A549 (cell line): ENCODE data around the gene TEDDM1. TPM values are rescaled to one million over a fixed set of nuclear protein-coding genes. Genes with fewer than 3 reads are reported as not detected.
"Not testable (repeated sequence)": the region's sequence is repeated elsewhere in the genome, so short reads cannot be mapped to it uniquely, and the experiment has no call there.

Source experiments
- ATAC-seq, 2 experiments: fragments of 200-7000 bp in 1 of 2; fragments of >200 bp in 1 of 2; cut with Nextera tagmentation in 1 of 2; cut with Tn5 transposase in 1 of 2; 3 replicates each; pipeline versions ENCODE4 v1.8.0 to v1.9.1; 2018 to 2020; ENCODE audit warnings: mild to moderate bottlenecking in 1 of 2, moderate library complexity in 1 of 2
- CTCF ChIA-PET: fragments of 300-600 bp; sonication (Branson Sonifier 250); formaldehyde crosslinking; extraction: SDS; loops from one replicate; lab custom pipeline; 2021; ENCODE audit warnings: antibody characterized with exemption, inconsistent platforms; lab: Yijun Ruan, JAX
- POLR2A ChIA-PET: fragments of 350-600 bp; formaldehyde crosslinking; extraction: SDS; loops from one replicate; lab custom pipeline; 2021; ENCODE audit warnings: antibody characterized with exemption, inconsistent platforms; lab: Yijun Ruan, JAX
- DNase-seq, 2 experiments: peaks; one replicate each; pipeline versions ENCODE4 v3.0.0 to v3.0.0-alpha.2; 2011 to 2016; ENCODE audit warnings: low read depth in 1 of 2, low spot score in 1 of 2
- FAIRE-seq: peaks from 2 replicates; lab custom pipeline; 2011; peaks lifted over from hg19 to GRCh38; lab: Jason Lieb, UNC
- H3K27ac ChIP-seq, 2 experiments: fragments of >200 bp; sonication (Bioruptor Twin); formaldehyde crosslinking; 3 replicates each; pipeline ENCODE4 v1.5.1; 2016 to 2017
- H3K4me1 ChIP-seq: fragments of >200 bp; sonication (Bioruptor Twin); formaldehyde crosslinking; 3 replicates; pipeline ENCODE4 v1.6.1; 2016
- H3K4me2 ChIP-seq: fragments of >200 bp; sonication (Bioruptor Twin); formaldehyde crosslinking; 3 replicates; pipeline ENCODE4 v1.6.1; 2016
- H3K4me3 ChIP-seq: fragments of >200 bp; sonication (Bioruptor Twin); formaldehyde crosslinking; 3 replicates; pipeline ENCODE4 v1.5.1; 2016
- H3K9me3 ChIP-seq: fragments of >200 bp; sonication (Bioruptor Twin); formaldehyde crosslinking; 3 replicates; pipeline ENCODE4 v1.6.1; 2016
- ATOH8 ChIP-seq: fragments of 250-450 bp; sonication (Bioruptor Pico); IDR thresholded peaks from 2 replicates; pipeline ENCODE4 v1.5.0; 2020; ENCODE audit warnings: low read depth, mild to moderate bottlenecking, moderate library complexity
- BCL3 ChIP-seq: fragments of >200 bp; sonication (Bioruptor Twin); formaldehyde crosslinking; IDR thresholded peaks from 3 replicates; pipeline ENCODE4 v1.6.1; 2016
- BHLHE40 ChIP-seq: IDR thresholded peaks from 2 replicates; pipeline ENCODE4 v1.6.1; 2012; ENCODE audit warnings: low read depth, low read length, inconsistent platforms
- CEBPB ChIP-seq, 2 experiments: fragments of >200 bp in 1 of 2; sonication (Bioruptor Twin) in 1 of 2; formaldehyde crosslinking in 1 of 2; IDR thresholded peaks; 2 replicates each; pipeline ENCODE4 v1.6.1; 2012 to 2016
- CTCF ChIP-seq: fragments of >200 bp; sonication (Bioruptor Twin); formaldehyde crosslinking; IDR thresholded peaks from 3 replicates; pipeline ENCODE4 v1.5.1; 2016
- EHF ChIP-seq: fragments of 250-450 bp; sonication (Bioruptor Pico); IDR thresholded peaks from 2 replicates; pipeline ENCODE4 v1.5.0; 2020; ENCODE audit warnings: mild to moderate bottlenecking
- ELK1 ChIP-seq: fragments of 150-350 bp; IDR thresholded peaks from 2 replicates; pipeline ENCODE4 v1.6.1; 2014; ENCODE audit warnings: low read depth, mild to moderate bottlenecking, low read length
- FOSB ChIP-seq: fragments of 250-450 bp; sonication (Bioruptor Pico); IDR thresholded peaks from 2 replicates; pipeline ENCODE4 v1.5.0; 2020; ENCODE audit warnings: mild to moderate bottlenecking, moderate library complexity
- FOXS1 ChIP-seq: fragments of 250-450 bp; sonication (Bioruptor Pico); IDR thresholded peaks from 2 replicates; pipeline ENCODE4 v1.5.0; 2020; ENCODE audit warnings: mild to moderate bottlenecking, moderate library complexity
- GATA3 ChIP-seq: IDR thresholded peaks from 2 replicates; pipeline ENCODE4 v1.6.1; 2012; ENCODE audit warnings: borderline replicate concordance
- HDAC2 ChIP-seq: fragments of 200-600 bp; sonication (generic); IDR thresholded peaks from 2 replicates; pipeline ENCODE4 v1.6.1; 2016
- HEYL ChIP-seq: fragments of 250-450 bp; sonication (Bioruptor Pico); IDR thresholded peaks from 2 replicates; pipeline ENCODE4 v1.8.0; 2021; ENCODE audit warnings: mild to moderate bottlenecking, moderate library complexity
- HOXA7 ChIP-seq: fragments of 250-450 bp; sonication (Bioruptor Pico); IDR thresholded peaks from 2 replicates; pipeline ENCODE4 v1.5.0; 2020; ENCODE audit warnings: mild to moderate bottlenecking, moderate library complexity
- KDM1A ChIP-seq: fragments of 200-600 bp; sonication (generic); IDR thresholded peaks from 2 replicates; pipeline ENCODE4 v1.6.1; 2016; ENCODE audit warnings: low read depth, mild to moderate bottlenecking
- KDM5A ChIP-seq: fragments of 200-600 bp; sonication (generic); IDR thresholded peaks from 2 replicates; pipeline ENCODE4 v1.6.1; 2016; ENCODE audit warnings: antibody characterized with exemption, mild to moderate bottlenecking
- MAX ChIP-seq: IDR thresholded peaks from 2 replicates; pipeline ENCODE4 v1.6.1; 2012
- MAZ ChIP-seq: fragments of 150-350 bp; IDR thresholded peaks from 2 replicates; pipeline ENCODE4 v1.6.1; 2014; ENCODE audit warnings: antibody characterized with exemption, low read depth, low read length, borderline replicate concordance
- NFE2L2 ChIP-seq: fragments of 150-350 bp; conservative IDR thresholded peaks from 2 replicates; pipeline ENCODE4 v1.6.1; 2014; ENCODE audit warnings: low read length
- NPAS2 ChIP-seq: fragments of 250-450 bp; sonication (Bioruptor Pico); IDR thresholded peaks from 2 replicates; pipeline ENCODE4 v1.8.0; 2022; ENCODE audit warnings: mild to moderate bottlenecking, moderate library complexity, borderline replicate concordance
- PBX3 ChIP-seq: IDR thresholded peaks from 2 replicates; pipeline ENCODE4 v1.6.1; 2012
- PHF8 ChIP-seq: fragments of 200-600 bp; sonication (generic); IDR thresholded peaks from 2 replicates; pipeline ENCODE4 v1.6.1; 2016; ENCODE audit warnings: low read depth, mild to moderate bottlenecking, antibody characterized with exemption, moderate library complexity, borderline replicate concordance
- POLR2A ChIP-seq: IDR thresholded peaks from 2 replicates; pipeline ENCODE4 v1.6.1; 2012; ENCODE audit warnings: mild to moderate bottlenecking, low read length
- RCOR1 ChIP-seq: fragments of 150-350 bp; IDR thresholded peaks from 2 replicates; pipeline ENCODE4 v1.6.1; 2014; ENCODE audit warnings: antibody characterized with exemption, low read length, low read depth
- RFX5 ChIP-seq: fragments of 450-650 bp; IDR thresholded peaks from 2 replicates; pipeline ENCODE4 v1.7.1; 2014; ENCODE audit warnings: antibody characterized with exemption, mild to moderate bottlenecking, moderate library complexity
- RNF2 ChIP-seq: fragments of 200-600 bp; sonication (generic); IDR thresholded peaks from 2 replicates; pipeline ENCODE4 v1.6.1; 2016; ENCODE audit warnings: low read depth, mild to moderate bottlenecking, antibody characterized with exemption, moderate library complexity, borderline replicate concordance
- SMC3 ChIP-seq: fragments of >200 bp; sonication (Bioruptor Twin); formaldehyde crosslinking; IDR thresholded peaks from 3 replicates; pipeline ENCODE4 v1.6.1; 2018; ENCODE audit warnings: inconsistent platforms
- SREBF2 ChIP-seq: fragments of 450-650 bp; IDR thresholded peaks from 2 replicates; pipeline ENCODE4 v1.6.1; 2014; ENCODE audit warnings: mild to moderate bottlenecking, moderate library complexity
- TP53 ChIP-seq: fragments of 250-450 bp; sonication (Bioruptor Pico); IDR thresholded peaks from 2 replicates; pipeline ENCODE4 v1.5.0; 2021; ENCODE audit warnings: mild to moderate bottlenecking, moderate library complexity
- USF2 ChIP-seq: fragments of 450-650 bp; IDR thresholded peaks from 2 replicates; pipeline ENCODE4 v1.6.1; 2014; ENCODE audit warnings: antibody characterized with exemption
- WGBS: methylation state at CpG from one replicate; pipeline ENCODE4 v1.1.6; 2017; ENCODE audit errors: missing lambda C conversion rate; 5-methylcytosine and 5-hydroxymethylcytosine counted together
- polyA plus RNA-seq, 4 experiments: library from polyadenylated mRNA; depleted of rRNA in 3 of 4; stranded (reverse); fragments of >200 nt; fragmentation: RNase III in 1 of 4; extraction: RNeasy Plus Mini Kit Qiagen cat#74134 plus additional on column Dnase treatment in 1 of 4; gene quantifications; 2 replicates in 3 of 4; 3 replicates in 1 of 4; pipeline ENCODE4 v1.2.3, GENCODE V29; 2011 to 2017

TEDDM1 gene
- polyA plus RNA-seq, 2 of the 4 experiments (the other 2 are of a cell fraction) = not detected

GRCh38 chr1:182380199-182380598 is 20.3 kb downstream of the TEDDM1 start:
- ATAC-seq (no peak), FAIRE-seq (no peak), DNase-seq (no peak)
- Histone ChIP-seq H3K4me1 (no peaks in the 10 kb centered on the region), H3K9me3 (no peaks in the 10 kb centered on the region), H3K4me3 (no peak overlapping the region), H3K27ac (no peak overlapping the region), H3K4me2 (no peak overlapping the region)
- 45% methylated on average over 4 of the region's 4 CpGs for WGBS
- TF ChIP-seq RNF2 (no peak), HEYL (no peak), RFX5 (no peak), HDAC2 (no peak), NFE2L2 (no peak), POLR2A (no peak), MAZ (no peak), BHLHE40 (no peak), PBX3 (no peak), SMC3 (no peak), HOXA7 (CRISPR knock-in tag) (no peak), CEBPB (IDR thresholded peaks at IDR 0.05) (no peak), ATOH8 (CRISPR knock-in tag) (no peak)
- CTCF ChIA-PET = interaction anchor here (1.2 to 1.9 kb wide), 3 partner anchors 17 to 295 kb away, joined by 4 to 8 read pairs (median 4); no protein-coding TSS in a partner anchor
- POLR2A ChIA-PET = no interaction called here

GRCh38 chr1:182379781-182380180 is 20.7 kb downstream of the TEDDM1 start:
- H3K4me2 ChIP-seq, H3K4me1 ChIP-seq, POLR2A ChIA-PET, H3K4me3 ChIP-seq, H3K9me3 ChIP-seq, H3K27ac ChIP-seq, ATAC-seq, DNase-seq, FAIRE-seq: not testable (repeated sequence)
- 76% methylated on average over 7 of the region's 7 CpGs for WGBS
- CTCF ChIA-PET = interaction anchor here (1.2 to 1.9 kb wide), 3 partner anchors 17 to 295 kb away, joined by 4 to 8 read pairs (median 4); no protein-coding TSS in a partner anchor

GRCh38 chr1:182376936-182377574 is 23.4 kb downstream of the TEDDM1 start:
- DNase-seq (no peak), FAIRE-seq (no peak)
- Histone ChIP-seq H3K9me3 (no peaks in the 10 kb centered on the region), H3K4me2 (no peak overlapping the region), H3K27ac (no peak overlapping the region)
- TF ChIP-seq BCL3 (no peak), SREBF2 (no peak), ELK1 (no peak), CTCF (no peak), MAX (no peak), HDAC2 (no peak), RCOR1 (no peak), NPAS2 (CRISPR knock-in tag) (no peak), KDM1A (no peak), PHF8 (no peak), POLR2A (no peak), FOXS1 (CRISPR knock-in tag) (no peak), USF2 (no peak), KDM5A (no peak), TP53 (CRISPR knock-in tag) (no peak), EHF (CRISPR knock-in tag) (no peak), GATA3 (no peak), FOSB (CRISPR knock-in tag) (no peak)
- TF ChIP-seq, all 56 proteins: peak for 0
- H3K4me1 ChIP-seq = no peaks in the 10 kb centered on the region
- POLR2A ChIA-PET = no interaction called here
- H3K4me3 ChIP-seq = no peak overlapping the region
- CTCF ChIA-PET = interaction anchor here (0.8 to 2.2 kb wide), 3 partner anchors 26 to 292 kb away, joined by 3 to 7 read pairs (median 3); no protein-coding TSS in a partner anchor
- no peak for ATAC-seq
